ENCODE data around the gene SPATA12. TPM values are rescaled to one million over a fixed set of nuclear protein-coding genes. Genes with fewer than 3 reads are reported as not detected.

The SPATA12 gene
- total RNA-seq, 1 donor from 2014 or later, result not detected

DNA sequence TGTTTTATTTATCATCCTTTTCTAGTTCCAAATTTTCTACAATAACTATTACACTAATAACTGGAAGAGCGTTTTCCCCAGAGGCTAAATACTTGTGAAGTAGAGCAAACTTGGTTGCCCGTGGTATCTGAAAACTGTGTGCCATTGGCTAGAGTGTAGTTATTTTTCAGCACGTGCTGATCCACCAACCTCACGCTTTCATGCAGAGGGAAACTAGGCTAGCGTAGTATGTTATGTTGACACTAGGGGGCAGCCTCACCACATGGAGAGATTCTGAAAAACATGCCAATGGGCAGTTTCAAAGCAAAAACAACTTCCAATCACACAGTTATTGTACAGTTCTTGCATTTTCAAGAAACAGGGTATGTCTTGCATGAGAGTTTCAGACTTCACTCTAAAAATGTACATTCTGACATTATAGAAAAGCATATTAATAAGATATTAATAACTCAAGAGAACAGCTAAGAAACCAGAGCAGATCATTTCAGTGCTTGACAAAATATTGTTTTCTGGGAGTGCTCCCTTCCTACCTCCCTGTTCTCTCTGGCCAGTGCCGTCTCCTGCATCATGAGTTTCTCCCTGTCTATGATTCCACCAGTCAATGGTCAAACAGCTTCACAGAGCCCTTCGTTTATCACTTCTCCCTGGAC lies 39.7 kb downstream of the SPATA12 start:
- peak; percentile 92 for FAIRE-seq
- no peak for TF ChIP-seq EZH2 (IDR thresholded peaks at IDR 0.05; ENCODE audit: insufficient read depth, low read length)
- TF ChIP-seq, protein P1, sequence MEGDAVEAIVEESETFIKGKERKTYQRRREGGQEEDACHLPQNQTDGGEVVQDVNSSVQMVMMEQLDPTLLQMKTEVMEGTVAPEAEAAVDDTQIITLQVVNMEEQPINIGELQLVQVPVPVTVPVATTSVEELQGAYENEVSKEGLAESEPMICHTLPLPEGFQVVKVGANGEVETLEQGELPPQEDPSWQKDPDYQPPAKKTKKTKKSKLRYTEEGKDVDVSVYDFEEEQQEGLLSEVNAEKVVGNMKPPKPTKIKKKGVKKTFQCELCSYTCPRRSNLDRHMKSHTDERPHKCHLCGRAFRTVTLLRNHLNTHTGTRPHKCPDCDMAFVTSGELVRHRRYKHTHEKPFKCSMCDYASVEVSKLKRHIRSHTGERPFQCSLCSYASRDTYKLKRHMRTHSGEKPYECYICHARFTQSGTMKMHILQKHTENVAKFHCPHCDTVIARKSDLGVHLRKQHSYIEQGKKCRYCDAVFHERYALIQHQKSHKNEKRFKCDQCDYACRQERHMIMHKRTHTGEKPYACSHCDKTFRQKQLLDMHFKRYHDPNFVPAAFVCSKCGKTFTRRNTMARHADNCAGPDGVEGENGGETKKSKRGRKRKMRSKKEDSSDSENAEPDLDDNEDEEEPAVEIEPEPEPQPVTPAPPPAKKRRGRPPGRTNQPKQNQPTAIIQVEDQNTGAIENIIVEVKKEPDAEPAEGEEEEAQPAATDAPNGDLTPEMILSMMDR (IDR thresholded peaks at IDR 0.05; ENCODE audit: insufficient read depth, low read depth, low read length), result peak; percentile 91
- H3K27ac ChIP-seq (ENCODE audit: low read depth, low read length), result no peak overlapping the region
- peaks cover 2% of the 10 kb centered on the region for H3K27me3 Mint-ChIP-seq (ENCODE audit: low read depth, unreplicated experiment)
- no peak overlapping the region for H3K4me2 ChIP-seq (ENCODE audit: low read length)
- H4K20me1 ChIP-seq (ENCODE audit: insufficient read depth, low read length), result no peaks in the 10 kb centered on the region
- no peaks in the 10 kb centered on the region for H3K79me2 ChIP-seq (ENCODE audit: insufficient read depth, low read length)
- H3K36me3 ChIP-seq (ENCODE audit: insufficient read depth, low read length), result peaks cover 6% of the 10 kb centered on the region
- H2AFZ ChIP-seq (ENCODE audit: low read depth, low read length), result no peak overlapping the region
- H3K9ac ChIP-seq (ENCODE audit: low read length), result no peak overlapping the region
- no peaks in the 10 kb centered on the region for H3K27me3 ChIP-seq (ENCODE audit: insufficient read depth, low read length)
- H3K4me1 ChIP-seq (ENCODE audit: insufficient read depth, low read length), result no peaks in the 10 kb centered on the region
- no peaks in the 10 kb centered on the region for H3K9me3 ChIP-seq (ENCODE audit: insufficient read depth, low read depth, low read length)
- no peak for DNase-seq (ENCODE audit: low read depth)
- no peak overlapping the region for H3K4me3 ChIP-seq (ENCODE audit: insufficient read depth, low read depth, low read length)
- H3K4me3 Mint-ChIP-seq (ENCODE audit: unreplicated experiment), result no peak overlapping the region
- peaks cover 14% of the 10 kb centered on the region for H3K36me3 Mint-ChIP-seq (ENCODE audit: low read depth, unreplicated experiment)
- H3K4me1 Mint-ChIP-seq (ENCODE audit: low read depth, unreplicated experiment), result peaks cover 3% of the 10 kb centered on the region
- H3K9me3 Mint-ChIP-seq (ENCODE audit: unreplicated experiment), result no peaks in the 10 kb centered on the region
- H3K27ac Mint-ChIP-seq (ENCODE audit: unreplicated experiment), result no peak overlapping the region

DNA sequence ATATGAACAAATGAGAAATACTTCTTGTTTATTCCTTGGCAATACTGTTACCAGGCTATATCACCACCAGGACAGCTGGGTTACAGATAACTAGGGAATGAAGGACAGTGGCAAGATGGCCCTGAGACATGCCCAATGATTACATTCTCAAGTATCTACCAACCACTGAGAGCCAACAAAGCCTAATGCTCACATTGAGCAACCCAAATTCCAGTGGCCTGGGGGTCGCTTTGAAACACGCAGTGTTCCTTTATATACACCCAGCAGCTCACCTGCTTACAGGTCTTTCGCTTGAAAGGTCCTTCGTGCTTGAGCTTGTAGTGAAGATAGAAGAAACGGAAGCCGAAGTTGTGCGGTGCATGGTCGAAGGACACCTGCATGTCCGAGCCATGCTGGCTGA lies 45.1 kb downstream of the SPATA12 start:
- Mint-ChIP-seq H3K4me3 (ENCODE audit: unreplicated experiment) (no peak overlapping the region), H3K9me3 (ENCODE audit: unreplicated experiment) (no peaks in the 10 kb centered on the region), H3K4me1 (ENCODE audit: low read depth, unreplicated experiment) (no peaks in the 10 kb centered on the region), H3K27me3 (ENCODE audit: low read depth, unreplicated experiment) (peaks cover 2% of the 10 kb centered on the region), H3K27ac (ENCODE audit: unreplicated experiment) (no peak overlapping the region), H3K36me3 (ENCODE audit: low read depth, unreplicated experiment) (peaks cover 8% of the 10 kb centered on the region)
- no peak overlapping the region for H3K9ac ChIP-seq (ENCODE audit: low read length)
- H3K36me3 ChIP-seq (ENCODE audit: insufficient read depth, low read length), result peaks cover 6% of the 10 kb centered on the region
- H4K20me1 ChIP-seq (ENCODE audit: insufficient read depth, low read length), result no peaks in the 10 kb centered on the region
- H3K4me3 ChIP-seq (ENCODE audit: insufficient read depth, low read depth, low read length), result no peak overlapping the region
- no peak for FAIRE-seq
- TF ChIP-seq, protein P1 (IDR thresholded peaks at IDR 0.05; ENCODE audit: insufficient read depth, low read depth, low read length), result no peak
- no peak for TF ChIP-seq EZH2 (IDR thresholded peaks at IDR 0.05; ENCODE audit: insufficient read depth, low read length)
- no peaks in the 10 kb centered on the region for H3K27me3 ChIP-seq (ENCODE audit: insufficient read depth, low read length)
- H3K27ac ChIP-seq (ENCODE audit: low read depth, low read length), result no peak overlapping the region
- no peaks in the 10 kb centered on the region for H3K79me2 ChIP-seq (ENCODE audit: insufficient read depth, low read length)
- H3K4me1 ChIP-seq (ENCODE audit: insufficient read depth, low read length), result no peaks in the 10 kb centered on the region
- H3K9me3 ChIP-seq (ENCODE audit: insufficient read depth, low read depth, low read length), result no peaks in the 10 kb centered on the region
- no peak overlapping the region for H3K4me2 ChIP-seq (ENCODE audit: low read length)
- DNase-seq (ENCODE audit: low read depth), result no peak
- no peak overlapping the region for H2AFZ ChIP-seq (ENCODE audit: low read depth, low read length)

DNA sequence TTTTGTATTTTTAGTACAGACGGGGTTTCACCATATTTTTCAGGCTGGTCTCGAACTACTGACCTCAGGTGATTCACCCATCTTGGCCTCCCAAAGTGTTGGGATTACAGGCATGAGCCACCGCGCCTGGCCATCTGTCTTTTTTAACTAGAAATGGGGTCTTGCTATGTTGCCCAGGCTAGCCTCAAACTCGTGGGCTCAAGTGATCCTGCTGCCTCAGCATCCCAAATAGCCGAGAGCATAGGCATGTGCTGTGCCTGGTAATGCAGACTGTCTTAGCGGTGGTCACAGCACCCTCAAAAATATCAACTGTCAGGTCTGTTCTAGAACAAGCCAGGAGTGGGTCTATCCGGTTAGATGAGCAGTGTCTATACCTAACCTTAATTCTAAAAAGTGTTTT lies 48.2 kb downstream of the SPATA12 start:
- no peaks in the 10 kb centered on the region for H3K9me3 ChIP-seq (ENCODE audit: insufficient read depth, low read depth, low read length)
- H3K27me3 Mint-ChIP-seq (ENCODE audit: low read depth, unreplicated experiment), result no peaks in the 10 kb centered on the region
- no peak overlapping the region for H3K4me3 Mint-ChIP-seq (ENCODE audit: unreplicated experiment)
- no peak overlapping the region for H3K4me2 ChIP-seq (ENCODE audit: low read length)
- H3K4me1 ChIP-seq (ENCODE audit: insufficient read depth, low read length), result peaks cover 9% of the 10 kb centered on the region
- H3K36me3 ChIP-seq (ENCODE audit: insufficient read depth, low read length), result peaks cover 3% of the 10 kb centered on the region
- H3K36me3 Mint-ChIP-seq (ENCODE audit: low read depth, unreplicated experiment), result peaks cover 4% of the 10 kb centered on the region
- H4K20me1 ChIP-seq (ENCODE audit: insufficient read depth, low read length), result no peaks in the 10 kb centered on the region
- no peak for DNase-seq (ENCODE audit: low read depth)
- no peak overlapping the region for H3K27ac Mint-ChIP-seq (ENCODE audit: unreplicated experiment)
- no peaks in the 10 kb centered on the region for H3K79me2 ChIP-seq (ENCODE audit: insufficient read depth, low read length)
- no peak overlapping the region for H3K27ac ChIP-seq (ENCODE audit: low read depth, low read length)
- H3K27me3 ChIP-seq (ENCODE audit: insufficient read depth, low read length), result no peaks in the 10 kb centered on the region
- no peak overlapping the region for H3K9ac ChIP-seq (ENCODE audit: low read length)
- H2AFZ ChIP-seq (ENCODE audit: low read depth, low read length), result no peak overlapping the region
- peaks cover 6% of the 10 kb centered on the region for H3K4me1 Mint-ChIP-seq (ENCODE audit: low read depth, unreplicated experiment)
- no peaks in the 10 kb centered on the region for H3K9me3 Mint-ChIP-seq (ENCODE audit: unreplicated experiment)
- no peak for FAIRE-seq
- TF ChIP-seq EZH2 (IDR thresholded peaks at IDR 0.05; ENCODE audit: insufficient read depth, low read length), result no peak
- TF ChIP-seq, protein P1 (IDR thresholded peaks at IDR 0.05; ENCODE audit: insufficient read depth, low read depth, low read length), result no peak
- H3K4me3 ChIP-seq (ENCODE audit: insufficient read depth, low read depth, low read length), result no peak overlapping the region

All from astrocyte (in vitro differentiated cells and primary cell).